ENCODE measurements around the gene ELF5. TPM values are rescaled to one million over a fixed set of nuclear protein-coding genes. Genes with fewer than 3 reads are reported as not detected.

The ELF5 gene
- total RNA-seq, 4 donors from 2014 or later, result not detected

- H3K36me3 ChIP-seq, result no peaks in the 10 kb centered on the region
- DNase-seq (ENCODE audit: extremely low spot score), result no peak
- no peaks in the 10 kb centered on the region for H3K9me3 ChIP-seq
- no peaks in the 10 kb centered on the region for H3K4me1 ChIP-seq
- no peak for TF ChIP-seq CTCF (IDR thresholded peaks at IDR 0.05)
- intact Hi-C loops (cut with DNase I), result no loop called here
- H3K27me3 ChIP-seq, result peaks cover 0 to 3% (median 0%) of the 10 kb centered on the region in 4 donors
- H3K4me3 ChIP-seq, result no peak overlapping the region
- 96% methylated on average over 3 of the region's 3 CpGs for WGBS
- H3K27ac ChIP-seq (replicated peaks in 1 of 4), result no peak overlapping the region
Measured at GRCh38 chr11:34552270-34552669, 38.7 kb upstream of the ELF5 start.

GRCh38 chr11:34549271-34549670 is 35.7 kb upstream of the ELF5 start:
- 74% methylated on average over 5 of the region's 5 CpGs for WGBS
- Histone ChIP-seq H3K27ac (replicated peaks in 1 of 4) (no peak overlapping the region), H3K36me3 (no peaks in the 10 kb centered on the region), H3K4me3 (no peak overlapping the region), H3K27me3 (no peaks in the 10 kb centered on the region), H3K9me3 (no peaks in the 10 kb centered on the region), H3K4me1 (no peaks in the 10 kb centered on the region)
- TF ChIP-seq EP300 (IDR thresholded peaks at IDR 0.05) (no peak), POLR2A (IDR thresholded peaks at IDR 0.05; ENCODE audit: low read depth) (no peak), CTCF (IDR thresholded peaks at IDR 0.05) (no peak), POLR2AphosphoS5 (IDR thresholded peaks at IDR 0.05) (no peak)
- no peak for DNase-seq (ENCODE audit: extremely low spot score)
- intact Hi-C loops (cut with DNase I), result no loop called here

- no peak overlapping the region for H3K4me3 ChIP-seq
- no peak for DNase-seq (ENCODE audit: extremely low spot score)
- no peaks in the 10 kb centered on the region for H3K9me3 ChIP-seq
- no peaks in the 10 kb centered on the region for H3K4me1 ChIP-seq
- no peaks in the 10 kb centered on the region for H3K27me3 ChIP-seq
- no peak overlapping the region for H3K27ac ChIP-seq (replicated peaks in 1 of 4)
- no peak for TF ChIP-seq POLR2AphosphoS5 (IDR thresholded peaks at IDR 0.05)
- no peaks in the 10 kb centered on the region for H3K36me3 ChIP-seq
- 86% methylated on average over 4 of the region's 4 CpGs for WGBS
- intact Hi-C loops (cut with DNase I), result no loop called here
Measured at GRCh38 chr11:34548278-34548677, 34.7 kb upstream of the ELF5 start.

- no peaks in the 10 kb centered on the region for H3K4me1 ChIP-seq
- intact Hi-C loops (cut with DNase I), result no loop called here
- no peaks in the 10 kb centered on the region for H3K9me3 ChIP-seq
- TF ChIP-seq POLR2AphosphoS5 (IDR thresholded peaks at IDR 0.05) (no peak), POLR2A (IDR thresholded peaks at IDR 0.05; ENCODE audit: low read depth) (no peak)
- no peak overlapping the region for H3K27ac ChIP-seq (replicated peaks in 1 of 4)
- DNase-seq (ENCODE audit: extremely low spot score), result no peak
- 60% methylated on average over 6 of the region's 6 CpGs for WGBS
- H3K27me3 ChIP-seq, result peaks cover 0 to 10% (median 0%) of the 10 kb centered on the region in 4 donors
- H3K4me3 ChIP-seq, result no peak overlapping the region
- no peaks in the 10 kb centered on the region for H3K36me3 ChIP-seq
Measured at GRCh38 chr11:34546511-34547209, 33.1 kb upstream of the ELF5 start.

- intact Hi-C loops (cut with DNase I), result no loop called here
- Histone ChIP-seq H3K9me3 (no peaks in the 10 kb centered on the region), H3K27ac (replicated peaks in 1 of 4) (no peak overlapping the region), H3K4me1 (no peaks in the 10 kb centered on the region), H3K36me3 (no peaks in the 10 kb centered on the region), H3K4me3 (no peak overlapping the region), H3K27me3 (peaks cover 0 to 28% (median 0%) of the 10 kb centered on the region in 4 donors)
- no peak for TF ChIP-seq CTCF (IDR thresholded peaks at IDR 0.05)
- DNase-seq (ENCODE audit: extremely low spot score), result no peak
Measured at GRCh38 chr11:34542089-34542488, 28.5 kb upstream of the ELF5 start.

- Histone ChIP-seq H3K27me3 (peaks cover 0 to 28% (median 0%) of the 10 kb centered on the region in 4 donors), H3K36me3 (no peaks in the 10 kb centered on the region), H3K4me3 (no peak overlapping the region), H3K4me1 (no peaks in the 10 kb centered on the region), H3K27ac (replicated peaks in 1 of 4) (no peak overlapping the region), H3K9me3 (no peaks in the 10 kb centered on the region)
- no peak for DNase-seq (ENCODE audit: extremely low spot score)
- intact Hi-C loops (cut with DNase I), result no loop called here
- WGBS, result 83% methylated on average over 6 of the region's 6 CpGs
- no peak for TF ChIP-seq POLR2AphosphoS5 (IDR thresholded peaks at IDR 0.05)
- TF ChIP-seq POLR2A (IDR thresholded peaks at IDR 0.05; ENCODE audit: low read depth), result no peak
- TF ChIP-seq CTCF (IDR thresholded peaks at IDR 0.05), result no peak
- no peak for TF ChIP-seq EP300 (IDR thresholded peaks at IDR 0.05)
Measured at GRCh38 chr11:34540870-34541269, 27.3 kb upstream of the ELF5 start.
